ENCODE data around the gene SMIM21.

SMIM21 gene

DNA sequence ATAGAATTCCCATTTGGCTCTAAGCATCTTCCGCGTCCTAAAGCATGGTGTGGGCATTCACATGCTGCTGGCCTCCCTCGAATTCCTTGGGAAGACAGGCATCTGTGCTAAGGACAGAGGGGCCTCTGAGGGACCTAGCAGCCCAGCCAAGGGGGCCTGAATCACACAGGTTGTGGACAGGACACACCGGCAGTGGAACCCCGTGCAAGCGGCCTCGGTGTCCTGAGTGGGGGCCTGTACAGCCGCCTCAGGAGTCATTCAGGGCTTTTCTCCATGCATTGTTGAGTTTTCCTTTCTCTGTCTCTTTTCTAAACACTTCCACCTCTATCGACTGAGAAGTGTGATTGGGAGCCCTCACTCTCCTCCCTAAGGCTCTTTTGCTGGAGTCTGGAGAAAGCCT is 44.3 kb upstream of the SMIM21 start:
- H3K4me3 ChIP-seq: no peak overlapping the region
- TF ChIP-seq, protein P1, sequence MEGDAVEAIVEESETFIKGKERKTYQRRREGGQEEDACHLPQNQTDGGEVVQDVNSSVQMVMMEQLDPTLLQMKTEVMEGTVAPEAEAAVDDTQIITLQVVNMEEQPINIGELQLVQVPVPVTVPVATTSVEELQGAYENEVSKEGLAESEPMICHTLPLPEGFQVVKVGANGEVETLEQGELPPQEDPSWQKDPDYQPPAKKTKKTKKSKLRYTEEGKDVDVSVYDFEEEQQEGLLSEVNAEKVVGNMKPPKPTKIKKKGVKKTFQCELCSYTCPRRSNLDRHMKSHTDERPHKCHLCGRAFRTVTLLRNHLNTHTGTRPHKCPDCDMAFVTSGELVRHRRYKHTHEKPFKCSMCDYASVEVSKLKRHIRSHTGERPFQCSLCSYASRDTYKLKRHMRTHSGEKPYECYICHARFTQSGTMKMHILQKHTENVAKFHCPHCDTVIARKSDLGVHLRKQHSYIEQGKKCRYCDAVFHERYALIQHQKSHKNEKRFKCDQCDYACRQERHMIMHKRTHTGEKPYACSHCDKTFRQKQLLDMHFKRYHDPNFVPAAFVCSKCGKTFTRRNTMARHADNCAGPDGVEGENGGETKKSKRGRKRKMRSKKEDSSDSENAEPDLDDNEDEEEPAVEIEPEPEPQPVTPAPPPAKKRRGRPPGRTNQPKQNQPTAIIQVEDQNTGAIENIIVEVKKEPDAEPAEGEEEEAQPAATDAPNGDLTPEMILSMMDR (IDR thresholded peaks at IDR 0.05): no peak
- no peaks in the 10 kb centered on the region for H3K4me1 ChIP-seq

GRCh38 chr18:75467851-75468250 is 40.3 kb upstream of the SMIM21 start:
- intact Hi-C loops (cut with DNase I; ENCODE audit: low total_unique reads): no loop called here
- Histone ChIP-seq H3K9me3 (no peaks in the 10 kb centered on the region), H3K27me3 (no peaks in the 10 kb centered on the region), H3K4me1 (no peaks in the 10 kb centered on the region), H3K36me3 (no peaks in the 10 kb centered on the region), H3K27ac (no peak overlapping the region), H3K4me3 (no peak overlapping the region)
- no peak for DNase-seq
- TF ChIP-seq, protein P1 (IDR thresholded peaks at IDR 0.05): no peak

More for the DNA sequence above, 44.3 kb upstream of the SMIM21 start:
- intact Hi-C loops (cut with DNase I; ENCODE audit: low total_unique reads): no loop called here
- Histone ChIP-seq H3K9me3 (no peaks in the 10 kb centered on the region), H3K36me3 (no peaks in the 10 kb centered on the region), H3K27me3 (no peaks in the 10 kb centered on the region), H3K27ac (no peak overlapping the region)
- no peak for DNase-seq

GRCh38 chr18:75467281-75467795 is 39.8 kb upstream of the SMIM21 start:
- H3K27me3 ChIP-seq: no peaks in the 10 kb centered on the region
- no peaks in the 10 kb centered on the region for H3K4me1 ChIP-seq
- no peak overlapping the region for H3K27ac ChIP-seq
- H3K4me3 ChIP-seq: no peak overlapping the region
- no peak for DNase-seq
- intact Hi-C loops (cut with DNase I; ENCODE audit: low total_unique reads): no loop called here
- no peaks in the 10 kb centered on the region for H3K9me3 ChIP-seq
- TF ChIP-seq, protein P1 (IDR thresholded peaks at IDR 0.05): no peak
- H3K36me3 ChIP-seq: no peaks in the 10 kb centered on the region

DNA sequence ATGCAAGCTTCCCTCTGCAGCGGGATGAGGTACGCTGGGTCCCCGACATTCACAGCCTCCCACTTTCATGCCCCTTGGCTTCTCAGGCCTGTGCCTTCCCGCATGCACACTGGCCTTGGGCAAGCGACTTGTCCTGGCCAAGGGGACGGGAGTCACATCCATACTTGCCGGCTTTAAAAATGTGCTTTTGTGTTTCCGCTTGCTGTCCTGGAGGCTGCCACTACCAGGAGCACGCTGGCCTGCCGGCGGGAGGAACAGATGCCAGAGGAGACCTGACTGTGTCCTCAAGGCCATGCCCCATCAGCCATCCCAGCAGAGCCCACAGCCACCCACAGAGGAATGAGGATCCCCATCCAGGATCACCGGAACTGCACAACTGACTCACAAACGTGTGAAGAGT is 36.9 kb upstream of the SMIM21 start:
- no peak for DNase-seq
- Histone ChIP-seq H3K27ac (no peak overlapping the region), H3K36me3 (no peaks in the 10 kb centered on the region), H3K4me1 (no peaks in the 10 kb centered on the region), H3K27me3 (no peaks in the 10 kb centered on the region), H3K4me3 (no peak overlapping the region), H3K9me3 (no peaks in the 10 kb centered on the region)
- intact Hi-C loops (cut with DNase I; ENCODE audit: low total_unique reads): no loop called here
- TF ChIP-seq, protein P1 (IDR thresholded peaks at IDR 0.05): no peak

- intact Hi-C loops (cut with DNase I; ENCODE audit: low total_unique reads): no loop called here
- TF ChIP-seq, protein P1 (IDR thresholded peaks at IDR 0.05): no peak
- no peaks in the 10 kb centered on the region for H3K4me1 ChIP-seq
- H3K4me3 ChIP-seq: no peak overlapping the region
- H3K27ac ChIP-seq: no peak overlapping the region
- no peak for DNase-seq
- H3K36me3 ChIP-seq: no peaks in the 10 kb centered on the region
- no peaks in the 10 kb centered on the region for H3K9me3 ChIP-seq
- no peaks in the 10 kb centered on the region for H3K27me3 ChIP-seq
These were observed 34.8 kb upstream of the SMIM21 start for GRCh38 chr18:75462178-75462832.
